Caco-2 (cell line): ENCODE measurements around the gene MICU2. TPM values are rescaled to one million over a fixed set of nuclear protein-coding genes. Genes with fewer than 3 reads are reported as not detected.

Experiments
- BruUV-seq: library from RNA; stranded (reverse); fragments of 400-500 nt; replicated peaks from 2 replicates; lab custom pipeline; 2021; lab: Mats Ljungman, UMichigan
- CTCF ChIA-PET: fragments of 300-600 bp; sonication (Branson Sonifier 250); formaldehyde crosslinking; loops from one replicate; lab custom pipeline; 2022; ENCODE audit warnings: antibody characterized with exemption; lab: Charles Lee
- POLR2A ChIA-PET: fragments of 300-600 bp; sonication (Branson Sonifier 250); formaldehyde crosslinking; loops from one replicate; lab custom pipeline; 2022; ENCODE audit warnings: antibody characterized with exemption; lab: Charles Lee
- DNase-seq, 2 experiments: peaks; one replicate each; pipeline versions ENCODE4 v3.0.0 to v3.0.0-alpha.2; 2020 to 2022
- H3K27me3 ChIP-seq: replicated peaks from 2 replicates; pipeline ENCODE4 v1.6.0; 2011; ENCODE audit warnings: low read length; ENCODE audit not compliant: control insufficient read depth, insufficient read depth
- H3K36me3 ChIP-seq: 2 replicates; pipeline ENCODE4 v1.5.1; 2011; ENCODE audit warnings: low read length; ENCODE audit not compliant: control insufficient read depth, insufficient read depth
- H3K4me1 ChIP-seq: fragments of 250-450 bp; sonication (Bioruptor Pico); 2 replicates; pipeline ENCODE4 v1.5.1; 2020; ENCODE audit warnings: mild to moderate bottlenecking
- H3K4me3 ChIP-seq: 2 replicates; pipeline ENCODE4 v1.5.1; 2011; ENCODE audit warnings: low read depth, mild to moderate bottlenecking, control low read depth, low read length
- H3K9me3 ChIP-seq: fragments of 250-450 bp; sonication (Bioruptor Pico); 2 replicates; pipeline ENCODE4 v1.5.1; 2020; ENCODE audit warnings: mild to moderate bottlenecking, moderate library complexity
- H3K27ac Mint-ChIP-seq: one replicate; pipeline ENCODE4 v1.8.0; 2022; ENCODE audit warnings: mixed read lengths; ENCODE audit not compliant: unreplicated experiment
- H3K27me3 Mint-ChIP-seq: one replicate; pipeline ENCODE4 v1.8.0; 2022; ENCODE audit warnings: mixed read lengths; ENCODE audit not compliant: insufficient read depth, unreplicated experiment
- H3K36me3 Mint-ChIP-seq: one replicate; pipeline ENCODE4 v1.8.0; 2022; ENCODE audit warnings: mild to moderate bottlenecking, mixed read lengths; ENCODE audit not compliant: insufficient read depth, unreplicated experiment
- H3K4me1 Mint-ChIP-seq: one replicate; pipeline ENCODE4 v1.8.0; 2022; ENCODE audit warnings: low read depth, mixed read lengths; ENCODE audit not compliant: unreplicated experiment
- H3K4me3 Mint-ChIP-seq: one replicate; pipeline ENCODE4 v1.8.0; 2022; ENCODE audit warnings: mild to moderate bottlenecking, moderate library complexity, mixed read lengths; ENCODE audit not compliant: unreplicated experiment
- H3K9me3 Mint-ChIP-seq: one replicate; pipeline ENCODE4 v1.8.0; 2022; ENCODE audit warnings: mixed read lengths; ENCODE audit not compliant: unreplicated experiment
- CTCF ChIP-seq, 2 experiments: fragments of 200-600 bp in 1 of 2; IDR thresholded peaks; 1 replicate in 1 of 2; 2 replicates in 1 of 2; pipeline versions ENCODE4 v1.5.1 to v1.8.0; 2011 to 2022; ENCODE audit warnings: antibody characterized with exemption in 1 of 2, control low read depth in 1 of 2, inconsistent platforms in 1 of 2, low read depth in 1 of 2, low read length in 1 of 2, mild to moderate bottlenecking in 1 of 2, moderate library complexity in 1 of 2; ENCODE audit not compliant: insufficient read depth in 1 of 2, severe bottlenecking in 1 of 2, unreplicated experiment in 1 of 2
- intact Hi-C: fragments of 100-400 bp; cut with micrococcal nuclease; formaldehyde crosslinking; loops from one replicate; pipeline ENCODE4 v1.10.0; 2022; ENCODE audit not compliant: unreplicated experiment
- total RNA-seq: library from RNA; stranded (reverse); gene quantifications from 2 replicates; pipeline ENCODE4 v1.2.3, GENCODE V29; 2022

The MICU2 gene
- total RNA-seq, 1 experiment from 2014 or later, result 43.1 TPM

- no peaks in the 10 kb centered on the region for H3K9me3 ChIP-seq
- no peak for DNase-seq
- H3K27me3 ChIP-seq, result no peaks in the 10 kb centered on the region
- ChIA-PET CTCF (interaction anchor here (1.1 kb wide), 1 partner anchor 60 kb away, joined by 4 read pairs; no protein-coding TSS in a partner anchor), POLR2A (interaction anchor here (0.7 to 2.5 kb wide), 2 partner anchors 13 to 320 kb away, joined by 6 to 13 read pairs; partner anchors contain the start of gene MICU2)
- no peak for TF ChIP-seq CTCF (IDR thresholded peaks at IDR 0.05; ENCODE audit: insufficient read depth in 1 of 2, low read depth in 1 of 2, low read length in 1 of 2, severe bottlenecking in 1 of 2, unreplicated experiment in 1 of 2)
- Mint-ChIP-seq H3K4me3 (peak overlapping the region; percentile 59), H3K9me3 (no peaks in the 10 kb centered on the region), H3K27me3 (no peaks in the 10 kb centered on the region), H3K36me3 (no peaks in the 10 kb centered on the region), H3K27ac (peak overlapping the region; percentile 50), H3K4me1 (peaks cover 10% of the 10 kb centered on the region)
- no TSS peak for BruUV-seq
- peaks cover 37% of the 10 kb centered on the region for H3K4me1 ChIP-seq
- no peaks in the 10 kb centered on the region for H3K36me3 ChIP-seq
- 0 out of 2 replicates have a peak overlapping the region, but pooled peaks have one; percentile 3 for H3K4me3 ChIP-seq
- intact Hi-C loops, result loop anchor here (1.0 kb wide), 1 partner anchor 12 kb away; the partner anchor contains the start of gene MICU2
These were observed 12.4 kb upstream of the MICU2 start for GRCh38 chr13:21616205-21616866.

- Histone ChIP-seq H3K4me3 (no peak overlapping the region), H3K36me3 (no peaks in the 10 kb centered on the region), H3K4me1 (peaks cover 28% of the 10 kb centered on the region), H3K27me3 (no peaks in the 10 kb centered on the region), H3K9me3 (no peaks in the 10 kb centered on the region)
- no peaks in the 10 kb centered on the region for H3K36me3 Mint-ChIP-seq
- H3K27ac Mint-ChIP-seq, result no peak overlapping the region
- POLR2A ChIA-PET, result interaction anchor here (2.5 kb wide), 1 partner anchor 12 kb away, joined by 13 read pairs; the partner anchor contains the start of gene MICU2
- H3K4me1 Mint-ChIP-seq, result peaks cover under 1% of the 10 kb centered on the region
- TF ChIP-seq CTCF (IDR thresholded peaks at IDR 0.05; ENCODE audit: insufficient read depth in 1 of 2, low read depth in 1 of 2, low read length in 1 of 2, severe bottlenecking in 1 of 2, unreplicated experiment in 1 of 2), result no peak
- no peaks in the 10 kb centered on the region for H3K27me3 Mint-ChIP-seq
- BruUV-seq, result no TSS peak
- intact Hi-C loops, result no loop called here
- H3K9me3 Mint-ChIP-seq, result no peaks in the 10 kb centered on the region
- DNase-seq, result no peak
- H3K4me3 Mint-ChIP-seq, result no peak overlapping the region
- CTCF ChIA-PET, result no interaction called here
These were observed 11.5 kb upstream of the MICU2 start for GRCh38 chr13:21615427-21615826.

DNA sequence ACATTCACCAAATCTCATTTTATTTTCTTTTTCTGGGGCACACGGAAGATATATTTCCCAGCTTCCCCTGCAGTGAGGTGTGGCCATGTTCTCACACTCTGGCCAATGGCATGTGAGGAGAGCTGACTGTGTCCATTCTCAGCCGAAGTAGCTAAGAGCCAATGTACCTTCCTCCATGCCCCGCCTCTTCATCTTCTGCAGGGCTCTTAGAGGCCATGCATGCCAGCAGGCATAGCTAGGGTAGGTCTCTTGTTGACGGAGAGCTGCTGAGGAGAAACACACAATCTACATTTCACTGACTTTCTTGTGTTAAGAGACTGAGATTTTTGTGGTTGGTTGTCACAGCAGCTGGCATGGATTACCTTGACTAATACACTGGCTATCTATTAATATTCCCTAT, 9.8 kb upstream of the MICU2 start:
- Mint-ChIP-seq H3K4me3 (no peak overlapping the region), H3K27ac (no peak overlapping the region), H3K9me3 (no peaks in the 10 kb centered on the region), H3K4me1 (no peaks in the 10 kb centered on the region), H3K27me3 (no peaks in the 10 kb centered on the region), H3K36me3 (no peaks in the 10 kb centered on the region)
- no peaks in the 10 kb centered on the region for H3K9me3 ChIP-seq
- no peak for DNase-seq
- TF ChIP-seq CTCF (IDR thresholded peaks at IDR 0.05; ENCODE audit: insufficient read depth in 1 of 2, low read depth in 1 of 2, low read length in 1 of 2, severe bottlenecking in 1 of 2, unreplicated experiment in 1 of 2), result no peak
- no peak overlapping the region for H3K4me3 ChIP-seq
- CTCF ChIA-PET, result no interaction called here
- H3K4me1 ChIP-seq, result peaks cover 24% of the 10 kb centered on the region
- H3K36me3 ChIP-seq, result no peaks in the 10 kb centered on the region
- intact Hi-C loops, result no loop called here
- POLR2A ChIA-PET, result interaction anchor here (1.2 kb wide), 1 partner anchor 10 kb away, joined by 4 read pairs; the partner anchor contains the start of gene MICU2
- BruUV-seq, result no TSS peak
- no peaks in the 10 kb centered on the region for H3K27me3 ChIP-seq
